Prostate gland (tissue), 2 donors: ENCODE results near the gene LAG3.

Experiments used
- CTCF ChIP-seq, 4 experiments: fragments of 200-600 bp in 2 of 4; fragments of 450-650 bp in 2 of 4; sonication (generic) in 2 of 4; IDR thresholded peaks; 1 replicate in 3 of 4; 2 replicates in 1 of 4; pipeline ENCODE4 v1.5.1; 2016 to 2019; ENCODE audit warnings: antibody characterized with exemption in 4 of 4, mild to moderate bottlenecking in 2 of 4, moderate library complexity in 2 of 4
- POLR2AphosphoS5 ChIP-seq: sonication (generic); formaldehyde crosslinking; IDR thresholded peaks from one replicate; pipeline ENCODE4 v1.6.1; 2017; ENCODE audit warnings: antibody characterized with exemption

- TF ChIP-seq CTCF (IDR thresholded peaks at IDR 0.05) (no peak), POLR2AphosphoS5 (no peak)
These were observed 17.9 kb upstream of the LAG3 start for GRCh38 chr12:6754411-6754810.
